ENCODE results near the gene TRIM39.

TRIM39 gene

GRCh38 chr6:30327232-30327746 is 562 bp downstream of the TRIM39 start:
- DNase-seq (ENCODE audit: low spot score) = peak; percentile 47

GRCh38 chr6:30328397-30328796 is 1.7 kb downstream of the TRIM39 start:
- no peak for DNase-seq (ENCODE audit: low spot score)

- no peak for DNase-seq (ENCODE audit: low spot score)
Observed at GRCh38 chr6:30329331-30329730, 2.6 kb downstream of the TRIM39 start.

GRCh38 chr6:30331981-30332380 is 5.3 kb downstream of the TRIM39 start:
- DNase-seq (ENCODE audit: low spot score) = no peak

GRCh38 chr6:30334075-30334783 is 7.5 kb downstream of the TRIM39 start:
- no peak for DNase-seq (ENCODE audit: low spot score)

- no peak for DNase-seq (ENCODE audit: low spot score)
Observed at GRCh38 chr6:30340589-30341054, 13.9 kb downstream of the TRIM39 start.

GRCh38 chr6:30341218-30341617 is 14.5 kb downstream of the TRIM39 start:
- DNase-seq (ENCODE audit: low spot score) = no peak

- no peak for DNase-seq (ENCODE audit: low spot score)
Observed at GRCh38 chr6:30341728-30342127, 15.0 kb downstream of the TRIM39 start.

- DNase-seq (ENCODE audit: low spot score) = no peak
Observed at GRCh38 chr6:30344191-30344867, 17.6 kb downstream of the TRIM39 start.

- peak; percentile 77 for DNase-seq (ENCODE audit: low spot score)
Observed at GRCh38 chr6:30344868-30345671, 18.3 kb downstream of the TRIM39 start, which contains the start of gene RPP21. TSS of gene RPP21 (plus strand) at chr6:30345156. CDS start at chr6:30345172, 16 bp downstream.

GRCh38 chr6:30345852-30346251 is 19.1 kb downstream of the TRIM39 start:
- peak; percentile 13 for DNase-seq (ENCODE audit: low spot score)

- no peak for DNase-seq (ENCODE audit: low spot score)
Observed at GRCh38 chr6:30348957-30349356, 22.2 kb downstream of the TRIM39 start.

GRCh38 chr6:30349421-30350177 is 22.9 kb downstream of the TRIM39 start:
- DNase-seq (ENCODE audit: low spot score) = no peak

- DNase-seq (ENCODE audit: low spot score) = no peak
Observed at GRCh38 chr6:30350524-30350923, 23.8 kb downstream of the TRIM39 start.

- no peak for DNase-seq (ENCODE audit: low spot score)
Observed at GRCh38 chr6:30352550-30352949, 25.8 kb downstream of the TRIM39 start.

GRCh38 chr6:30355281-30355680 is 28.6 kb downstream of the TRIM39 start:
- DNase-seq (ENCODE audit: low spot score) = no peak

- DNase-seq (ENCODE audit: low spot score) = no peak
Observed at GRCh38 chr6:30356536-30356935, 29.8 kb downstream of the TRIM39 start.

- DNase-seq (ENCODE audit: low spot score) = peak; percentile 65
Observed at GRCh38 chr6:30357678-30358540, 31.2 kb downstream of the TRIM39 start.

GRCh38 chr6:30359276-30359675 is 32.5 kb downstream of the TRIM39 start:
- DNase-seq (ENCODE audit: low spot score) = no peak

GRCh38 chr6:30360139-30360538 is 33.4 kb downstream of the TRIM39 start:
- no peak for DNase-seq (ENCODE audit: low spot score)

- no peak for DNase-seq (ENCODE audit: low spot score)
Observed at GRCh38 chr6:30361661-30362060, 34.9 kb downstream of the TRIM39 start.
